ENCODE measurements around the gene RPUSD2.

Gene RPUSD2

DNA sequence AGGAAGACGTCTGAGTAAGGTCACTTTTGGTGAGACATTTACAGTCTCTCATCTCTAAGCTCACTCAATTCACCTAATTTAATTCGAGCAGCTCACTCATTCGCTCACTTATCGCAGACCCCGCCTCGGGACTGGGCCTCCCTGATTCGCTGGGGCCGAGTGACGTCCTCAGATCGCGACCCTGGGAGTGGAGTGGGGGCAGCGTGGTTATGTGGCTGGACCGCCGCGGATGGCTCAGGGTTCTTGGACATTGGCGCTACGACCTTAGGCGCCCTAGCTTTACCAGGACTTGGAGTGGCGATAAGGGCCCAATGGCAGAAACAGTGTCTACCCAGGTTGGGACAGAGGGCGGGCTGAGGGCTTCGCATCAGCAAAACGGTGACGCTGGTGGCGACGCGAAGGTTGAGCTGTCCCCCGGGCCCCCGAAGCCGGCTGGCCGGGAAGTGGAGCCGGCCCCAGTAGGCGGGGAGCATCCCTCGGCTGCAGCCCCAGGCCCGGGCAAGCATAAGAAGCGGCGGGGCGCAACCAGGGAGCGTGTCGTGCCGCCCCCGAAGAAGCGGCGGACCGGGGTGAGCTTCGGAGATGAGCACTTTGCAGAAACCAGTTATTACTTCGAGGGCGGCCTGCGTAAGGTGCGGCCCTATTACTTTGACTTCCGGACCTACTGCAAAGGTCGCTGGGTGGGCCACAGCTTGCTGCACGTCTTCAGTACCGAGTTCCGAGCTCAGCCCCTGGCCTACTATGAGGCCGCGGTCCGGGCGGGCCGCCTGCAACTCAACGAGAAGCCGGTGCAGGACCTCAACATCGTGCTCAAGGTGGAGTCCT lies at the start of gene RPUSD2:
RPUSD2 (plus strand) TSS at position 171 of the 825 bp plus-strand sequence; CDS start at position 210, 39 bp downstream.
- H3K4me1 Mint-ChIP-seq = peaks cover 49% of the 10 kb centered on the region
- H3K27me3 Mint-ChIP-seq = peaks cover 18% of the 10 kb centered on the region
- H3K36me3 Mint-ChIP-seq = peaks cover 14% of the 10 kb centered on the region
- peak; percentile 96 for DNase-seq
- peak within 1 kb of the TSS; percentile 95 for H3K4me3 Mint-ChIP-seq
- H3K27ac Mint-ChIP-seq = peak within 1 kb of the TSS; percentile 97
- no peaks in the 10 kb centered on the region for H3K9me3 Mint-ChIP-seq
- CTCF ChIA-PET = interaction anchor here (1.2 to 1.7 kb wide), 3 partner anchors 20 to 326 kb away, joined by 3 to 11 read pairs (median 4); partner anchors contain the start of gene RAD51

- peaks cover 5% of the 10 kb centered on the region for H3K4me1 Mint-ChIP-seq
- H3K36me3 Mint-ChIP-seq = no peaks in the 10 kb centered on the region
- CTCF ChIA-PET = interaction anchor here (1.5 kb wide), 1 partner anchor 66 kb away, joined by 5 read pairs; no protein-coding TSS in a partner anchor
- H3K27ac Mint-ChIP-seq = no peak overlapping the region
- no peak for DNase-seq
- peaks cover 6% of the 10 kb centered on the region for H3K27me3 Mint-ChIP-seq
- H3K9me3 Mint-ChIP-seq = no peaks in the 10 kb centered on the region
- H3K4me3 Mint-ChIP-seq = no peak overlapping the region
Measured at GRCh38 chr15:40523611-40524010, 45.5 kb upstream of the RPUSD2 start.

- no peaks in the 10 kb centered on the region for H3K36me3 Mint-ChIP-seq
- H3K4me1 Mint-ChIP-seq = no peaks in the 10 kb centered on the region
- no peak overlapping the region for H3K4me3 Mint-ChIP-seq
- no peak for DNase-seq
- H3K27me3 Mint-ChIP-seq = peaks cover 6% of the 10 kb centered on the region
- CTCF ChIA-PET = no interaction called here
- H3K27ac Mint-ChIP-seq = no peak overlapping the region
- no peaks in the 10 kb centered on the region for H3K9me3 Mint-ChIP-seq
Measured at GRCh38 chr15:40525855-40526254, 43.2 kb upstream of the RPUSD2 start.

DNA sequence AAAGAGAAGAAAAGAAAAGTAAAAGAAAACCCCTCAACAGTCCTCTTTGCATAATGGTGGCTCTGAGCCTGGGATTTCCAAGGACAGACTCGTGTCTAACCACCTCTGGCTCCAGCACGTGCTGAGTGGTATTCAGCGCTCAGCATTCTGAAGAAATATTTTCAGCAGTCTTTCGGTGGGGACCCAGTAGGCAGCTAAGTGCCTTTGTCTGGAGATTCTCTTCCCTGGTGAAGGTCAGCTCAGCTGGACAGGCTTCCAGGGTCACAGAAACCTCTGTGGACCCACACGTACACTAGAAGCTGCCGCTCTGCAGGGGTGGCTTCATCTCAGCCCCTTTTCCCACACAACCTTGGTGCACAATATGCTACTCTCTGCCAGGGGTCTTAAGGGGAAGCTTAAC lies 40.3 kb upstream of the RPUSD2 start:
- no peaks in the 10 kb centered on the region for H3K27me3 Mint-ChIP-seq
- DNase-seq = no peak
- CTCF ChIA-PET = no interaction called here
- H3K9me3 Mint-ChIP-seq = no peaks in the 10 kb centered on the region
- H3K4me1 Mint-ChIP-seq = no peaks in the 10 kb centered on the region
- H3K36me3 Mint-ChIP-seq = no peaks in the 10 kb centered on the region
- no peak overlapping the region for H3K27ac Mint-ChIP-seq
- no peak overlapping the region for H3K4me3 Mint-ChIP-seq

- no peaks in the 10 kb centered on the region for H3K27me3 Mint-ChIP-seq
- no peaks in the 10 kb centered on the region for H3K36me3 Mint-ChIP-seq
- no peak overlapping the region for H3K4me3 Mint-ChIP-seq
- CTCF ChIA-PET = interaction anchor here (0.8 kb wide), 1 partner anchor 27 kb away, joined by 3 read pairs; no protein-coding TSS in a partner anchor
- no peaks in the 10 kb centered on the region for H3K9me3 Mint-ChIP-seq
- no peak for DNase-seq
- H3K27ac Mint-ChIP-seq = no peak overlapping the region
- H3K4me1 Mint-ChIP-seq = no peaks in the 10 kb centered on the region
Measured at GRCh38 chr15:40533763-40534364, 35.2 kb upstream of the RPUSD2 start.

GRCh38 chr15:40534371-40534770 lies 34.7 kb upstream of the RPUSD2 start:
- CTCF ChIA-PET = interaction anchor here (0.8 kb wide), 1 partner anchor 28 kb away, joined by 3 read pairs; no protein-coding TSS in a partner anchor
- Mint-ChIP-seq H3K36me3 (no peaks in the 10 kb centered on the region), H3K9me3 (no peaks in the 10 kb centered on the region), H3K4me1 (no peaks in the 10 kb centered on the region), H3K27me3 (no peaks in the 10 kb centered on the region), H3K27ac (no peak overlapping the region), H3K4me3 (no peak overlapping the region)
- no peak for DNase-seq

- no peak for DNase-seq
- Mint-ChIP-seq H3K4me1 (no peaks in the 10 kb centered on the region), H3K4me3 (no peak overlapping the region), H3K27ac (no peak overlapping the region), H3K36me3 (no peaks in the 10 kb centered on the region), H3K9me3 (no peaks in the 10 kb centered on the region), H3K27me3 (no peaks in the 10 kb centered on the region)
- CTCF ChIA-PET = no interaction called here
Measured at GRCh38 chr15:40536501-40536900, 32.6 kb upstream of the RPUSD2 start.

DNA sequence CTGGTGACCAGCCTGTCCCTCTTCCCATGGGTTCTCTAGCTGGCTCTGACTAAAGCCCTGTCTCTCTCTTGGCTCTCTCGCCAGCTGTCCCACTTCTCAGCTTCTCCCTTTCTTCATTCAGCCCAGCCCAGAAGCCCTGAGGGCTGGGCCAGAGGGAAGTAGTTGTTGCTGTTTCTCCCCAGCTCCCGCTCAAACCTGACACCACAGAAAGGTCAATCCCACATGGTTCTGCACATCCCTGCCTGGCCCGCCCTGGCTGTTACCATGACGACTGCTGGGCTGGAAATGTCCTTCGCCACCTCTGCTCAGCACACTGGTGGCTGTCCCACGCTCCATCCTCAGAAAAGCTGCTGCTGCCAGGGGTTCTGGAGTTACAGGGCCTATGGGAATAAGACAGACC lies 30.1 kb upstream of the RPUSD2 start:
- Mint-ChIP-seq H3K36me3 (no peaks in the 10 kb centered on the region), H3K4me1 (peaks cover 3% of the 10 kb centered on the region), H3K4me3 (no peak overlapping the region), H3K27me3 (no peaks in the 10 kb centered on the region), H3K9me3 (no peaks in the 10 kb centered on the region), H3K27ac (peak overlapping the region; percentile 68)
- DNase-seq = no peak
- CTCF ChIA-PET = no interaction called here

DNA sequence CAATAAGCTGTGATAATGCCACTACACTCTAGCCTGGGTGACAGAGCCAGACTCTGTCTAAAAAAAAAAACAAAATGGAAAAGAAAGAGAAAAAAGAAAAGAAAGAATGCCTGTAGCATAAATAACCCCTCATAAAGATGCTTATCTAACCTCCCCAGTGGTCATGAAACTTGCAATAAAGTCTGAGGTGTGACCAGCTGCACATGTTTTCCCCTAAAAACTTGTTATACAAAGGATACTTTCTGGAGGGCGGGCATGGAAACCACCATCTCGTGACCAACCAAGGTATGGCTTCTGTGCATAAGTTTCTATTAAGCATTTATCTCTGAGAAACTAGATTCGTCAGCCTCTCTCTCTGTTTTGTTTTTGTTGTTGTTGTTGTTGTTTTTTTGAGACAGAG lies 26.0 kb upstream of the RPUSD2 start:
- Mint-ChIP-seq H3K27ac (no peak overlapping the region), H3K4me3 (no peak overlapping the region), H3K4me1 (peaks cover 4% of the 10 kb centered on the region), H3K36me3 (no peaks in the 10 kb centered on the region), H3K27me3 (no peaks in the 10 kb centered on the region), H3K9me3 (no peaks in the 10 kb centered on the region)
- DNase-seq = no peak
- CTCF ChIA-PET = no interaction called here

DNA sequence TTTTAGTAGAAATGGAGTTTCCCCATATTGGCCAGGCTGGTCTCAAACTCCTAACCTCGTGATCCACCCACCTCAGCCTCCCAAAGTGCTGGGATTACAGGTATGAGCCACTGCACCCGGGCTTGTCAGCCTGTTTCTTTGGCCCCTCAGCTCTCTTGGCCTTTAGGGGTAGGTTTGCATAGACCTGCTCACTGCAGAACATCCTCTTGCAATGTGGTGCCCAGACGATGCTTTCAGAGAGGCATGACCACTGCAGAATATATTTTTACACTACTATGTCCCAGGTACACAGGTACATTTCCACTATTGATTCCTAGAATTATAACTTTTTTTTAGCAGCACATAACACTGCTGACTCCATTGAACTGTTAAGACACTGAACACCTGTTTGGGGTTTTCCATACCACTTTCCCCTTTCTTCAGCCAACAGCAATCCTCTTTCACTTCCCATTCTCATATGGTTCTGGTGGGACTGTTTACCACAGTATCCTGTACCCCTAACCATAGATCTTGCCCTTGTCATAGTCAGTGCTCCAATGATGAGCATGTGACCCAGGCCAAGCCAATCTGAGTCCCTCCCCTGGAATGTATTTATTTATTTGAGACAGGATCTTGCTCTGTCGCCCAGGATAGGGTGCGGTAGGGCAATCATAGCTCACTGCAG lies 25.3 kb upstream of the RPUSD2 start:
- DNase-seq = no peak
- Mint-ChIP-seq H3K27ac (no peak overlapping the region), H3K9me3 (no peaks in the 10 kb centered on the region), H3K36me3 (no peaks in the 10 kb centered on the region), H3K4me3 (no peak overlapping the region), H3K27me3 (no peaks in the 10 kb centered on the region), H3K4me1 (peaks cover 4% of the 10 kb centered on the region)
- CTCF ChIA-PET = no interaction called here

GRCh38 chr15:40545457-40545856 lies 23.6 kb upstream of the RPUSD2 start:
- Mint-ChIP-seq H3K27ac (no peak overlapping the region), H3K27me3 (no peaks in the 10 kb centered on the region), H3K4me3 (no peak overlapping the region), H3K9me3 (no peaks in the 10 kb centered on the region), H3K4me1 (peaks cover 4% of the 10 kb centered on the region), H3K36me3 (peaks cover 9% of the 10 kb centered on the region)
- CTCF ChIA-PET = no interaction called here
- DNase-seq = no peak

GRCh38 chr15:40548610-40549009 lies 20.5 kb upstream of the RPUSD2 start:
- H3K9me3 Mint-ChIP-seq = no peaks in the 10 kb centered on the region
- CTCF ChIA-PET = no interaction called here
- no peak for DNase-seq
- no peaks in the 10 kb centered on the region for H3K27me3 Mint-ChIP-seq
- peaks cover 4% of the 10 kb centered on the region for H3K4me1 Mint-ChIP-seq
- no peak overlapping the region for H3K4me3 Mint-ChIP-seq
- H3K27ac Mint-ChIP-seq = no peak overlapping the region
- H3K36me3 Mint-ChIP-seq = peaks cover 19% of the 10 kb centered on the region

DNA sequence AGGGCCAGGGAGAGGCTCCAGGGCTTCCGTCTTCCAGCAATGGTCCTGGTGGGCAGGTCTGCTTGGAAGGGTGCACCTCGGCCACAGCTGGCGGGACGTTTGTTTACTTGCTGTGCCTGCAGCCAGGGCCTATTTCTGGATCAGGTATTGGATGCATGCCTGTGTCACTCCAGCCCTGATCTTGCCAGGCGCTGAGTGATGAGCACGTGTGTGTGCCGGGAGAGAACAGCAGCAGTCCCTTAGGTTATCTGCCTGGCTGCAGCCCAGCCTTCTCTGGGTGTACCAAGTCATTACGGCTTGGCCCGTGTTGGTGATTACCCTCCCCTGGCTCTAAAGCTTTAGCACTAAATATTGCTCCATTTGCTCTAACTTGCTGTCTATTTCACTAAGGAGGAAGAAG lies 19.2 kb upstream of the RPUSD2 start:
- H3K27ac Mint-ChIP-seq = no peak overlapping the region
- no peaks in the 10 kb centered on the region for H3K9me3 Mint-ChIP-seq
- DNase-seq = no peak
- CTCF ChIA-PET = no interaction called here
- no peaks in the 10 kb centered on the region for H3K4me1 Mint-ChIP-seq
- H3K4me3 Mint-ChIP-seq = no peak overlapping the region
- peaks cover 24% of the 10 kb centered on the region for H3K36me3 Mint-ChIP-seq
- H3K27me3 Mint-ChIP-seq = no peaks in the 10 kb centered on the region

GRCh38 chr15:40550341-40551037 lies 18.6 kb upstream of the RPUSD2 start:
- Mint-ChIP-seq H3K4me1 (no peaks in the 10 kb centered on the region), H3K9me3 (no peaks in the 10 kb centered on the region), H3K36me3 (peaks cover 30% of the 10 kb centered on the region), H3K27me3 (no peaks in the 10 kb centered on the region), H3K27ac (no peak overlapping the region), H3K4me3 (no peak overlapping the region)
- no peak for DNase-seq
- CTCF ChIA-PET = interaction anchor here (0.7 kb wide), 1 partner anchor 151 kb away, joined by 3 read pairs; no protein-coding TSS in a partner anchor

All from activated naive CD4-positive, alpha-beta T cell treated with anti-CD3 and anti-CD28 coated beads, Interleukin-2, amount 10 ng/mL, durations not matched to agents 7 days and 5 days (primary cell).